ENCODE data around the gene SERGEF.

SERGEF gene

GRCh38 chr11:17745023-17745772 is 267.6 kb downstream of the SERGEF start:
- DNase-seq (ENCODE audit: low read depth in 1 of 2, low spot score in 1 of 2), result no peak
- TF ChIP-seq, protein P1, sequence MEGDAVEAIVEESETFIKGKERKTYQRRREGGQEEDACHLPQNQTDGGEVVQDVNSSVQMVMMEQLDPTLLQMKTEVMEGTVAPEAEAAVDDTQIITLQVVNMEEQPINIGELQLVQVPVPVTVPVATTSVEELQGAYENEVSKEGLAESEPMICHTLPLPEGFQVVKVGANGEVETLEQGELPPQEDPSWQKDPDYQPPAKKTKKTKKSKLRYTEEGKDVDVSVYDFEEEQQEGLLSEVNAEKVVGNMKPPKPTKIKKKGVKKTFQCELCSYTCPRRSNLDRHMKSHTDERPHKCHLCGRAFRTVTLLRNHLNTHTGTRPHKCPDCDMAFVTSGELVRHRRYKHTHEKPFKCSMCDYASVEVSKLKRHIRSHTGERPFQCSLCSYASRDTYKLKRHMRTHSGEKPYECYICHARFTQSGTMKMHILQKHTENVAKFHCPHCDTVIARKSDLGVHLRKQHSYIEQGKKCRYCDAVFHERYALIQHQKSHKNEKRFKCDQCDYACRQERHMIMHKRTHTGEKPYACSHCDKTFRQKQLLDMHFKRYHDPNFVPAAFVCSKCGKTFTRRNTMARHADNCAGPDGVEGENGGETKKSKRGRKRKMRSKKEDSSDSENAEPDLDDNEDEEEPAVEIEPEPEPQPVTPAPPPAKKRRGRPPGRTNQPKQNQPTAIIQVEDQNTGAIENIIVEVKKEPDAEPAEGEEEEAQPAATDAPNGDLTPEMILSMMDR (IDR thresholded peaks at IDR 0.05; ENCODE audit: insufficient read depth, low read length), result no peak
- no peak overlapping the region for H3K4me3 ChIP-seq (replicated peaks; ENCODE audit: insufficient read depth, low read length)

DNA sequence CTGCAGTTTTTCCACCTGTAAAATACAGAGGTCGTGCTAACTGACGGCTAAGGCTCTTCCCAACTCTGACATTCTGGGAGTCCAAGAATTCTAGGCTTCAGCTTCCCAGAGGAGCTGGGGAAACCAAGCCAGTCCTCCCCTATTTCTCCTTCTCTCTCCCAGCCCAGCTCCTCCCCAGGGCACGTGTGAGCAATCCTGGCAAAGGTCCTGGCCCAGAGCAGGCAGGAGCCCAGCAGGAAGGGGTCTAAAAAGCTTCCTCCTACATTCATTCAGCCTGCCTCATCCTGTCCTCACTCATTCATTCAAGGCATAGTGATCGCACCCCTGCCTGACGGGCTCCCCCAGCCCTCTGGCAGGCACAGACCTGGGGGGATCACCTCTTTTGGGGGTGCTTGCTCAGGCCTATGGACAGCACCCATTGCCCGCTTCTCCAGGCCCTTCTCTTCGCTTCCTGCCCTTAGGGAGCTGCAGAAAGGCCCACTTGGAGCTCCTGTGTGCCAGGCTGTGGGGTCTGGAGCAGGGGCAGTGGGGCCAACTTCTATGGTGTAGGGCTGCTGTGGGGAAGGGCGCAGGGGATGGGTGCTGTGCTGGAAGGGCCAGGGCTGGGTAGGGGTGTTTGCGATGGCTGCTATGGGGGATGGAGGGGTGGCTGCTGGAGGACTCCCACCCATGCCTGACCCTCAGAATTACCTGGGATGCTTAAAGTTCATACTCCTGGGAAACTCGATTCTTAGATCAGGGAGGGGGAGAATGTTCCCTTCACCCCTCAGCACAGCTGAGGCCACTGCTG is 268.5 kb downstream of the SERGEF start:
- H3K27ac ChIP-seq (replicated peaks), result no peak overlapping the region
- no peak for DNase-seq (ENCODE audit: low read depth in 1 of 2, low spot score in 1 of 2)
- no peaks in the 10 kb centered on the region for H3K27me3 ChIP-seq (ENCODE audit: insufficient read depth, poor library complexity, severe bottlenecking)
- H3K4me3 ChIP-seq (replicated peaks; ENCODE audit: insufficient read depth, low read length), result no peak overlapping the region
- TF ChIP-seq GABPA (IDR thresholded peaks at IDR 0.05; ENCODE audit: low read depth) (no peak), POLR2AphosphoS5 (IDR thresholded peaks at IDR 0.05; ENCODE audit: low read depth) (no peak), SPI1 (IDR thresholded peaks at IDR 0.05; ENCODE audit: borderline replicate concordance, low read depth) (no peak)
- TF ChIP-seq, protein P1 (IDR thresholded peaks at IDR 0.05; ENCODE audit: insufficient read depth, low read length), result no peak
- TF ChIP-seq, protein P2, sequence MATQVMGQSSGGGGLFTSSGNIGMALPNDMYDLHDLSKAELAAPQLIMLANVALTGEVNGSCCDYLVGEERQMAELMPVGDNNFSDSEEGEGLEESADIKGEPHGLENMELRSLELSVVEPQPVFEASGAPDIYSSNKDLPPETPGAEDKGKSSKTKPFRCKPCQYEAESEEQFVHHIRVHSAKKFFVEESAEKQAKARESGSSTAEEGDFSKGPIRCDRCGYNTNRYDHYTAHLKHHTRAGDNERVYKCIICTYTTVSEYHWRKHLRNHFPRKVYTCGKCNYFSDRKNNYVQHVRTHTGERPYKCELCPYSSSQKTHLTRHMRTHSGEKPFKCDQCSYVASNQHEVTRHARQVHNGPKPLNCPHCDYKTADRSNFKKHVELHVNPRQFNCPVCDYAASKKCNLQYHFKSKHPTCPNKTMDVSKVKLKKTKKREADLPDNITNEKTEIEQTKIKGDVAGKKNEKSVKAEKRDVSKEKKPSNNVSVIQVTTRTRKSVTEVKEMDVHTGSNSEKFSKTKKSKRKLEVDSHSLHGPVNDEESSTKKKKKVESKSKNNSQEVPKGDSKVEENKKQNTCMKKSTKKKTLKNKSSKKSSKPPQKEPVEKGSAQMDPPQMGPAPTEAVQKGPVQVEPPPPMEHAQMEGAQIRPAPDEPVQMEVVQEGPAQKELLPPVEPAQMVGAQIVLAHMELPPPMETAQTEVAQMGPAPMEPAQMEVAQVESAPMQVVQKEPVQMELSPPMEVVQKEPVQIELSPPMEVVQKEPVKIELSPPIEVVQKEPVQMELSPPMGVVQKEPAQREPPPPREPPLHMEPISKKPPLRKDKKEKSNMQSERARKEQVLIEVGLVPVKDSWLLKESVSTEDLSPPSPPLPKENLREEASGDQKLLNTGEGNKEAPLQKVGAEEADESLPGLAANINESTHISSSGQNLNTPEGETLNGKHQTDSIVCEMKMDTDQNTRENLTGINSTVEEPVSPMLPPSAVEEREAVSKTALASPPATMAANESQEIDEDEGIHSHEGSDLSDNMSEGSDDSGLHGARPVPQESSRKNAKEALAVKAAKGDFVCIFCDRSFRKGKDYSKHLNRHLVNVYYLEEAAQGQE (IDR thresholded peaks at IDR 0.05; ENCODE audit: insufficient replicate concordance, low read depth), result no peak

More at GRCh38 chr11:17745023-17745772, 267.6 kb downstream of the SERGEF start:
- Histone ChIP-seq H3K27me3 (ENCODE audit: insufficient read depth, poor library complexity, severe bottlenecking) (no peaks in the 10 kb centered on the region), H3K27ac (replicated peaks) (no peak overlapping the region)

DNA sequence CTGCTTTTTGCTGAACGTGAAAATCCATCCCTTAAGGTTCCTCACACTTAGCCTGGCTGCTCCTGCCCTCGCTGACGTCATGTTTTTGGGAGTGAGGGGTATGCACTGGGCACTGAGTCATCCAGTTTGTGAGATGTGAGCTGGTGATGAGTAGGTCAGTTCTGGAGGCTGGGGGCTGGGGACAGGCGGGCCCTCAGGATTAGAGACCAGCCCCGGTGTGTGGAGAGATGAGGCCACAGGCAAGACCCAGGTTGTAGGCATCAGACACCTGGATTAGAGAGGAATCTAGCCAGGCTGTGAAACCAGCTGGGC is 269.1 kb downstream of the SERGEF start:
- TF ChIP-seq SPI1 (IDR thresholded peaks at IDR 0.05; ENCODE audit: borderline replicate concordance, low read depth), result no peak
- TF ChIP-seq, protein P2 (IDR thresholded peaks at IDR 0.05; ENCODE audit: insufficient replicate concordance, low read depth), result no peak
- TF ChIP-seq, protein P1 (IDR thresholded peaks at IDR 0.05; ENCODE audit: insufficient read depth, low read length), result no peak
- TF ChIP-seq GABPA (IDR thresholded peaks at IDR 0.05; ENCODE audit: low read depth), result no peak
- TF ChIP-seq POLR2AphosphoS5 (IDR thresholded peaks at IDR 0.05; ENCODE audit: low read depth), result no peak

More for the DNA sequence above, 269.1 kb downstream of the SERGEF start:
- Histone ChIP-seq H3K4me3 (replicated peaks; ENCODE audit: insufficient read depth, low read length) (no peak overlapping the region), H3K27me3 (ENCODE audit: insufficient read depth, poor library complexity, severe bottlenecking) (peaks cover 3% of the 10 kb centered on the region), H3K27ac (replicated peaks) (no peak overlapping the region)
- DNase-seq (ENCODE audit: low read depth in 1 of 2, low spot score in 1 of 2), result no peak

All from HL-60 (cell line).